22Rv1 (cell line): ENCODE results near the gene CLSTN2.

Experiments used
- H3K27ac ChIP-seq: fragments of 450-650 bp; 2 replicates; pipeline ENCODE4 v1.5.1; 2017
- ZFX ChIP-seq: fragments of 450-650 bp; IDR thresholded peaks from 2 replicates; pipeline ENCODE4 v1.6.1; 2017; ENCODE audit warnings: antibody characterized with exemption, borderline replicate concordance
- TF ChIP-seq, protein P1 (sequence below): fragments of 450-650 bp; IDR thresholded peaks from 2 replicates; pipeline ENCODE4 v1.5.1; 2017; ENCODE audit warnings: mild to moderate bottlenecking

The CLSTN2 gene

DNA sequence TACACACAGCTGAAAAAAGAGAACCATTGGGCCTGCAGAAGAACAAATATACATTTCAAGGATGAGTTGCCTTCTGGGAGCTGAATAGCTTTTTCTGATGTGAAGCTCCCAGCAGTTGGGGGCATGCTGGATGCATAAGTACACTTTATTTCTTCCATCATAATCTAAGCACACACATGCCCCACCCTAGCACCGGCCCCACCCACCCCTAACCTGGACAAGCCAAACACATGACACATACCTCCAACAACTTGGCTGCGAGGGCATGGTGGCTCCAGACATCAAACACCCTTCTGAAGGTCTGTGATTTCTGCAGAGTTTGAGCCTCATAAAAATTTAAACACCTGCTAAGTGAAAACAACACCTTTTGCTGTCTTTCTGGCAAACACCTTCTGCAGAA, 435.7 kb downstream of the CLSTN2 start:
- H3K27ac ChIP-seq = no peak overlapping the region
- TF ChIP-seq, protein P1, sequence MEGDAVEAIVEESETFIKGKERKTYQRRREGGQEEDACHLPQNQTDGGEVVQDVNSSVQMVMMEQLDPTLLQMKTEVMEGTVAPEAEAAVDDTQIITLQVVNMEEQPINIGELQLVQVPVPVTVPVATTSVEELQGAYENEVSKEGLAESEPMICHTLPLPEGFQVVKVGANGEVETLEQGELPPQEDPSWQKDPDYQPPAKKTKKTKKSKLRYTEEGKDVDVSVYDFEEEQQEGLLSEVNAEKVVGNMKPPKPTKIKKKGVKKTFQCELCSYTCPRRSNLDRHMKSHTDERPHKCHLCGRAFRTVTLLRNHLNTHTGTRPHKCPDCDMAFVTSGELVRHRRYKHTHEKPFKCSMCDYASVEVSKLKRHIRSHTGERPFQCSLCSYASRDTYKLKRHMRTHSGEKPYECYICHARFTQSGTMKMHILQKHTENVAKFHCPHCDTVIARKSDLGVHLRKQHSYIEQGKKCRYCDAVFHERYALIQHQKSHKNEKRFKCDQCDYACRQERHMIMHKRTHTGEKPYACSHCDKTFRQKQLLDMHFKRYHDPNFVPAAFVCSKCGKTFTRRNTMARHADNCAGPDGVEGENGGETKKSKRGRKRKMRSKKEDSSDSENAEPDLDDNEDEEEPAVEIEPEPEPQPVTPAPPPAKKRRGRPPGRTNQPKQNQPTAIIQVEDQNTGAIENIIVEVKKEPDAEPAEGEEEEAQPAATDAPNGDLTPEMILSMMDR = no peak
- TF ChIP-seq ZFX = no peak

DNA sequence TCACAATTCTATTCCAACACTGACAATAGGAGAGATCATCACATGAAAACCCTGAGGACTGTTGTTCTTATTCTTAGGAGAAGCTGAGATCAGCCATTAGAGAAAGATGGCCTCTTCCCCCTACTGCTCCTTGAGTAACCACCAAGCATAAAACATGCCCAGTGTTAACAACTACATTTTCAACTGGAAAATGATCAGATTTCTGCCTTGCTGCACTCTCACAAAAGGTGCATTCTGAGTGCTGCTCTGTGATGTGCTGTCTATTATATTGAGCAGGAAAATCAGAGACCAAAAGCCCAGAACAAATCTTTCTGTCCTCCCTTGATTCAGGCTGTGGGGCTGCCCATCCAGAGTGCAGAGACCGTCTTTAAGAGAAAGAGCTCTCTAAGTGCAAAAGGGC, 438.2 kb downstream of the CLSTN2 start:
- TF ChIP-seq, protein P1 = no peak
- no peak overlapping the region for H3K27ac ChIP-seq

DNA sequence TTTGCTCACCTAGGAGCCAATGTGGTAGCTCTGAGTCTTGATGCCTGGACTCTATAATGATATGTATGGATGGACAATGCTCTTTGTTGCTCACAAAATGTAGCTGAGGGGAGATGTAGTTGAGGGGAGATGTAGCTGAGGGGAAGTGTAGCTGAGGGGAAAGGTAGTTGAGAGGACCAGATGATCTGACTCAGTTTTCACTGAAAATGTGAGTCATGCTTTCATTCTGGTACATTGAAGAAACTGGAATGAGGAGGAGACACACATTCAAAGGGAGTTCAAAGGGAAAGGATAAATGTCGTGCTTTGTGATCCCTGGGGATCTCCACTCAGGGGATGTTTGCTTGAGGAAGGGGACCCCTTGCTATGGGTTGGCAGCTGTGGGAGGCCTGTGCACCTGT, 440.0 kb downstream of the CLSTN2 start:
- no peak overlapping the region for H3K27ac ChIP-seq
- TF ChIP-seq ZFX = no peak
- TF ChIP-seq, protein P1 = no peak

DNA sequence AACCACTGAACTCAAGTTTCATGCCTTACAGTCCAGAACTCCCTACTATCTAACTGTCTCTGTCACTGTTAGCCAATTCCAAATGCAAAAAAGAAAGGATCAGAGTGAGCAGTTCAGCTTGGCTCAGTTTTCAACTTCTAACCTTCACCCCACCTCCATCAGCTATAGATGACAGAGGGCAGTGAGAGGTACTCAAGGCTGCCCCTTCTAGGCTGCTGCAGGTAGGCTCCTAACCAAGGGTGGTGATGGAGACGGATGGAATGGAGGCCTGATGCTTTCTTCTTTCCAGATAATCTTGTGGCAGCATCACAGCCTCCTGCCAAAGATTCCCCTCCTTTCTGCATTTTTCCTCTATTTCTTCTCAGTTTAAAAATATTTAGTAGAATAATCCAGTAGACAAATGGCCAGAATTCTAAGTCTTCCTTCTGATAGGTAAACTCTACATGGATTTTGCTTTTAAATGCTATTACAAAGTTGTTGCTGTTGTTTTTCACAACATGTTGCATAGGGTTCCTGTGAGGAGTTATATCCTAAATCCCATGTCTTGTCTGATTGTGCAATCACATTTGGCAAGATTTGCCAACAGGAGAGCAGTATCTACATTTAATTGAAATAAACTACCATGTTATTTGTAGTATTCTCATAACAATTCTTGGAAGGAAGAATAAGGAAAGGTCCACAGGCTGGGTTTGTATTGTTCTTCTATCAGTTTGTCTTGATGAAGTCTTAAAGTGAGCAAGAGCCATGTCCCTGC, 441.3 kb downstream of the CLSTN2 start:
- no peak overlapping the region for H3K27ac ChIP-seq
- TF ChIP-seq, protein P1 = no peak
- TF ChIP-seq ZFX = no peak

DNA sequence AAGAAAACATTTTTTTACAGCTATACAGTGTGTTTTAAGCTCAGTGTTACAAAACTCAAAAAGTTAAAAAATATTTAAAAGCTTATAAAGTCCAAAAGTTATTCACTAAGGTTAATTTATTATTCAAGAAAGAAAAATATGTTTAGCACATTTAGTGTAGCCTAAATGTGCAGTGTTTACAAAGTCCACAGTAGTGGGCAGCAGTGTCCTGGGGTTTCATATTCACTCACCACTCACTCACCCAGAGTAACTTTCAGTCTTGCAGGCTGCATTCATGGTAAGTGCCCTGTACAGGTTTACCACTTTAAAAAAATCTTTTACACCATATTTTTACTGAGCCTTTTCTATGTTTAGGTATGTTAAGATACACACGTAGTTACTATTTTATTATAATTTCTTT, 442.7 kb downstream of the CLSTN2 start:
- no peak for TF ChIP-seq ZFX
- TF ChIP-seq, protein P1 = no peak
- no peak overlapping the region for H3K27ac ChIP-seq

DNA sequence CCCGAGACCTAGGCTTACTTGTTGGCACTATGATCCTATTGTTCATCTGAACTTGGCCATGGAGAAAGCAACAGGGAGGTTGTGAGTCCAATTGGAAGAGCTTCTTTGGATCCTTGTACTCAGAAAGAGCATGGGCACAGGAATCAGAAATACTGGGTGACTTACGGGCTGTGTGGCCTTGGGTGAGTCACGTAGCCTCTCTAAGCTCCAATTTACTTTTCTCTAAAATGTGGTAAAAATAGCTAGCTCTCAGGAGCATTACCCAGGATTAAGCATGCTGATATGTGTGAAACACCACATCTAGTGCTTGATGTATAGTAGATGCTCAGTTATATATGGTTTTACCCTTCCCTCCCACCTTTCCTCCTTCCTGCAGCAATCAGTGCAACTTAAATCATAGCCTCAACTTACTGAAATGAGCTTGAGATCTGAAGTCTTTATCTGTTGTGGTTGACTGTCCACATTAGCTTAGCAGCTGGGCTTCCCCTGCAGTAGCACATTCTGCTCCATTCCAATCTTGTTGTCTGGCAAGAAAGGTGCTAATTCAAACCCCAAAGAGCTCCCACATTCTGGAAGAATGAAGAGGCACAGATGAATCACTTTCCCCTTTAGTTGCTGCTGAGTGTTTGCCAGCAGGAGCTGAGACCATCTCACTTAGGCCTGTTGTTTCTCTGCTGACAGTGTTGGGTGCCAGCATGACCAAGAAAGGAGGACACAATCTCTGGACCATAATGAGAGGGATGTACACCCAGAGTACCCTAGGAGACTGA, 443.8 kb downstream of the CLSTN2 start:
- TF ChIP-seq, protein P1 = no peak
- no peak for TF ChIP-seq ZFX
- no peak overlapping the region for H3K27ac ChIP-seq
